Testis (tissue), 2 donors: ENCODE data around the gene C6orf89.

Source experiments
- POLR2A ChIP-seq: fragments of 450-650 bp; IDR thresholded peaks from one replicate; pipeline ENCODE4 v1.6.1; 2017; ENCODE audit warnings: antibody characterized with exemption, mild to moderate bottlenecking, moderate library complexity
- TF ChIP-seq, protein P1 (sequence below), 3 experiments: fragments of 450-650 bp in 2 of 3; fragments of 200-600 bp in 1 of 3; sonication (generic) in 1 of 3; IDR thresholded peaks; one replicate each; pipeline ENCODE4 v1.5.1; 2016 to 2019; ENCODE audit warnings: antibody characterized with exemption in 3 of 3, mild to moderate bottlenecking in 2 of 3, moderate library complexity in 1 of 3

DNA sequence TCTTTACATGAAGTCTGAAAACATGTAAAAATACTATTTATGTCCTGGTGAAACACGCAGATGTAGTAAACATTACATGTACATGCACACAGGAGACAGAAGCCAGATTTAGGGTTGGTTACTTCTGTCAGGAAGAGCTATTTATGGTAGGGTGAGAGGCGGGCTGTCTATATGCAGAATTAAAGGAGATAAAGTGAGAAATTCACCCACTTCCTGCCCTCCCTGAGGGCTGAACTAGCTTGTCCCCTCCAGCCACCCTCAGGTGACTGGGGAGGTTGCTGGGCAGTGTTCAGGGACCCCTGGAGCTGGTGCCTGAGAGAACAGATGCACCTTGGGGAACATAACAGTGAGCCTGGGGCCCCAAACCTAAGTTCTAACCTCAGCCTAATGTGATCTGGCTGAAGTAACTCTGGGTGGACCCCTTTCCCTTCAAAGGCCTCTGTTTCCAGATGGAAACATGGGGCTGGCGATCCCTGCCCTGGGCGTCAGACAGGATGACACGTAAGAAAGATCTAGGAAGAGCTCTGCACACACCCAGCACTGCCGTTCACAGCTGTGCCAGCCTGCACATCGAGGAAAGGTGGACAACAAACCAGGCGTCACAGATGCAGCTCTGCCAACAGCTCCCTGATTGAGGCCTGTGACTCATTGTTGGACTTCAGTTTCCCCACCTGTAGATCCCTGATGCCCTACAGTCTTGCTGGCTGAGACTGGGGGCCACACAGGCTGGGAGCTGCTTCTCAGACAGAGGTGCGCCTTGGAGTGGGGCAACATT, 70.1 kb downstream of the C6orf89 start:
- TF ChIP-seq, protein P1, sequence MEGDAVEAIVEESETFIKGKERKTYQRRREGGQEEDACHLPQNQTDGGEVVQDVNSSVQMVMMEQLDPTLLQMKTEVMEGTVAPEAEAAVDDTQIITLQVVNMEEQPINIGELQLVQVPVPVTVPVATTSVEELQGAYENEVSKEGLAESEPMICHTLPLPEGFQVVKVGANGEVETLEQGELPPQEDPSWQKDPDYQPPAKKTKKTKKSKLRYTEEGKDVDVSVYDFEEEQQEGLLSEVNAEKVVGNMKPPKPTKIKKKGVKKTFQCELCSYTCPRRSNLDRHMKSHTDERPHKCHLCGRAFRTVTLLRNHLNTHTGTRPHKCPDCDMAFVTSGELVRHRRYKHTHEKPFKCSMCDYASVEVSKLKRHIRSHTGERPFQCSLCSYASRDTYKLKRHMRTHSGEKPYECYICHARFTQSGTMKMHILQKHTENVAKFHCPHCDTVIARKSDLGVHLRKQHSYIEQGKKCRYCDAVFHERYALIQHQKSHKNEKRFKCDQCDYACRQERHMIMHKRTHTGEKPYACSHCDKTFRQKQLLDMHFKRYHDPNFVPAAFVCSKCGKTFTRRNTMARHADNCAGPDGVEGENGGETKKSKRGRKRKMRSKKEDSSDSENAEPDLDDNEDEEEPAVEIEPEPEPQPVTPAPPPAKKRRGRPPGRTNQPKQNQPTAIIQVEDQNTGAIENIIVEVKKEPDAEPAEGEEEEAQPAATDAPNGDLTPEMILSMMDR (IDR thresholded peaks at IDR 0.05), result no peak
- no peak for TF ChIP-seq POLR2A
